ENCODE data around the gene PARD6G.

GRCh38 chr18:80166240-80166639 is 81.1 kb downstream of the PARD6G start:
- TF ChIP-seq CTCF (IDR thresholded peaks at IDR 0.05) (no peak), POLR2A (IDR thresholded peaks at IDR 0.05) (no peak)

Data from body of pancreas (tissue), 4 donors.